PC-3 (cell line): ENCODE results near the gene SUPT6H.

Experiments
- CTCF ChIP-seq: fragments of 300-600 bp; sonication (generic); conservative IDR thresholded peaks from 2 replicates; pipeline ENCODE4 v1.5.1; 2017; ENCODE audit warnings: antibody characterized with exemption, low read depth, mild to moderate bottlenecking, low read length
- EZH2 ChIP-seq: fragments of 300-600 bp; sonication (generic); IDR thresholded peaks from one replicate; pipeline ENCODE4 v1.6.1; 2017; ENCODE audit warnings: antibody characterized with exemption, mild to moderate bottlenecking, low read length; ENCODE audit not compliant: unreplicated experiment
- EZH2phosphoT487 ChIP-seq: fragments of 300-600 bp; sonication (generic); IDR thresholded peaks from 2 replicates; pipeline ENCODE4 v1.6.1; 2018; ENCODE audit warnings: mild to moderate bottlenecking, antibody characterized with exemption, low read length, borderline replicate concordance

- TF ChIP-seq CTCF (no peak), EZH2 (no peak), EZH2phosphoT487 (no peak)
Measured at GRCh38 chr17:28751600-28752366, 89.8 kb downstream of the SUPT6H start.
